Hypothalamus (tissue), 51 donors: ENCODE measurements around the gene CCDC51.
"Not testable (repeated sequence)": the region's sequence is repeated elsewhere in the genome, so short reads cannot be mapped to it uniquely, and the experiment has no call there.

Source experiments
- DNase-seq, 51 donors: peaks; one replicate each; lab custom pipeline; 2025; lab: John Stamatoyannopoulos, UW

The CCDC51 gene

DNA sequence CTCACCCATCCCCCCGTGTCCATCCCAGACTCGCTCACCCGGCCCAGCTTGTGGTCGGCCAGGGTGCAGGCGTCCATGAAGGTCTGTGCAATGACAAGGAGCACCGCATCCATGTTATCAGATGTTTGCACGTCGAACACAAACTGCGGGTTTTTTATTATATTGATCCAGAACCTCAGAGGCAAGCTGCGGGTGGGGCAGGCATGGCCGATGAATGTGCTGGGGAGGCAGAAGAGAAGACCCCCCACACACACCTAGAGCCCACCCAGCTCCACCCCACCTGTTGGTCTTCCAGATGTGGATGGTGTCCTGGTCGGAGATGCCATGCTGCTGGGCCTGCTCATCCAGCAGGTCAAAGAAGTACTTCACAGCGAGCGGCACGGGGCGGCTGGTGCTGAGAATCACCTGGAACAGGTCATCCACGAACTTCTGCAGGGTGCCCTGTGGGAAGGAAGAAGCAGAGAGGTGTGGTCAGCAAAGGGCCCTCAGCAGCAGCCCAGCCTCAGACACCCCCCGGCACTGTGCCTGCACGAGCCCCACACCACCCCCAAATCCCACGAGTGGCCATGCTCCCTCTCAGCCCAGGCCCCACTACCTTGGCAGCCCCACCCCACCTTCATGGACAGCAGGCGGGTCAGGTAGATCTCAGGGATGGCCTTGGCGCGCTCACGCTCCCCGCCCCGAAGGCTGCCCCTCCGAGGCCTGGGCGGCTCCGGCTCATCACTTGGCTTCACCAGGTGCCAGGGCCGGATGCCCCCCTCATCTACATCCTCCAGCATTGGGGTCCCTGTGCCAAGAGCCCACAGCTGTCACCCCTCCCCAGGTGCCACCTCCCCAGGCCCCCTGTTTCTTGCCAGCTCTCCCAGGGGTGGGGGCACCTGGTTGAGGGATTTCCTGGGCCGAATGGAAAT, 30.4 kb downstream of the CCDC51 start:
- DNase-seq, result no peak

DNA sequence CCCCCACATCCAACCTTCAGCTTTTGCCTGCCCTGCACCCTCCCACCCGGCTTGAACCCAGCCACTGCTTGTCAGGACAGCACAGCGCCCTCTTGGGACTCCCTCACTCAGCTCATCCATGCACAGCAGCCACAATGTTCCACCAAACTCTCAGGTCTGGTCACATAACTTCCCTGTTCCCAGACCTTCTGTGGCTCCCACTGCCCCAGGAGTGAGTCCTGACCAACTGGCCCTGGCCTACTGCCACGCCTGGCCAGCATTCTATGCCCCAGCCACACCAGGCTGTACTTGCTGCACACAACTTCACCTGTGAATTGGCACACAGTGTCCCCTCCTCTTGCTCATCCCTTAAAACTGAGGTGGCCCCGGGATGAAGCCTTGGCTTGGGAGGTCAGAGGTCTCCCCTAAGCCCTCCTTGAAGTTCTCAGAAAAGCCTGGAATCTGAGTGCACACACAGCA, 31.1 kb downstream of the CCDC51 start:
- no peak for DNase-seq

DNA sequence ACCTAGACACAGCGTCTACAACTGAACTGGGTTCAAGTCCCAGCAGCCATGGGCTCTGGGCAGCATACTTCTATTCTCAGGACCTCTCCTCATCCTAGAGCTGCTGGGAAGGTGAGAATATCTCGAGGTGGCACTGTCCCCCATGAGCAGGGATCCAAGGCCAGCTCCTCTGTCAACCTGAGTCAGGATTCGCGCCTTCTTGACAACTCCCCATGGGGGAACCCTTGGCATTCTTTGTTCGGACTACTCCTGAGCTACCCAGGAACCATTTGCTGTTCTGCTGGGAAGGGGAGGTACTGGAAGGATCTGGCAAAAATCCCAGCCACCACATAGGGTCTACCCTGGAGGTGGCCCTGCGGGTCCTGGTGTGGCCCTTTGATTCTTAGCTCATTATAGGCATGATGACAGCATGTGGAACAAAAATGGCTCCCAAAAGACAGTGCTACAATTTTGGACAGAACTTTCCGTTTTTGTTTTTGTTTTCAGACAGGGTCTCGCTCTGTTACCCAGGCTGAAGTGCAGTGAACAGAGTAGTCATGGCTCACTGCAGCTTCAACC, 32.3 kb downstream of the CCDC51 start:
- no peak for DNase-seq

DNA sequence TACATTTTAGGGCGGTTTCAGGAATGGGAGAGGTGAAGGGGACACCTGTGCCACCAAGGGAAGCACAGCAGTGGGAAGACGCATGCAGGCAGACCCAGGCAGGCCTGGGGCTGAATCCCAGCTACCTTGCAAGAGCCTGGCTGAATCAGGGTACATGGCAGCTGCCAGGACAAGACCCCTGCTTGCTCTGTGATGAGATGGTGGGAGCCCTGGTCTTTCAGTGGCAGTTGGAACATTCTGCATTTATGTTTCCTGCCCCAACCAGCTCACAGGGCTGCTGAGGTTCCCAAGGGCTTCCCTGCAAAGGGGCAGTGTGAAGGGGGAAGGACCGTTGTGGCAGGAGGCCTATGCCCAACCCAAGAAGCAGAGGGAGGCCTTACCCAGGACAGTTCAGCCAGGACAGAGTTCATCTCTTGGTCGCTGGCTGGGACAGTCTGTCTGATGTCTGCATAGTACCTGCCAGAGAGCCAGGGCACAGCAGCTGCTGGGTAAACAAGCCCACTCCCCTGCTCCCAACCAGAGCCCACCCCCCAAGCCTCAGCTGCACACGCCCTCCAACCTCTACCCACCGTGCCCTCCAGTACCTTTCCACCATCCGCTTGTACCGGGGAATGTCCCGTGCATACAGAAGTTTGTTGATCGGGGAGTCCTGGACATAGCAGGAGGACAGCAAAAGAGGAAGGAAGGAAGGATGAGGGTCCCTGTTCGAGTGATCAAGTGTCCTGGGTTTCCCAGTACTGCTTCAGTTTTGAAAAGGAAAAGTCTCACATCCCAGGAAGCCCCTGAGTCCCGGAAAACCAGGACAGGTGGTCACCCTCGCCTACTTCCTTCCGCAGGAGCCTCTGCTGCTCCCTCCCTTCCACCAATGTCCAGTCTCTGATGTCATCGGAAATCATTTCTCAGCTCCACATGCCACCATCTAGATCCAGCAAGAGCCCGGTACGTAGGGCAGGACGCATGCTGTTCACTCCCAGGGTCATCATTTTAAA, 33.2 kb downstream of the CCDC51 start:
- no peak for DNase-seq

DNA sequence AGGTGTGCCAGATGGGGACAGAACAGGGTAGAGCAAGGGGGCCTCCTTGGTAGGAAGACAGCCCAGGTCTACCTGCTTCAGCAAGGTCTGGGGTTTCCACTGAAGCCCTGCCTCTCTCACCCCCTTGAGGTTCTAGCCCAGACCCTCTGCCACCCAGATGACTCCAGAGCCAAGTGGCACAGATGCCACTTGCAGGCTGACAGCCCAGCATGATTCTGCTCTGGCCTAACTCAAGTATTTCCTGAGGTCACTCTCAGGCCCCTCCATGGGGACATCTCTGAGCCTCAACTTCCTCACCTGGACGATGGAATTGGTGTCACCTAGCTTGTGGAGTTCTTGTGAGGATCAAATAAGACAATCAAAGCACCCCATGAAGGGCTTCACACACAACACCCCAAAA, 33.9 kb downstream of the CCDC51 start:
- no peak for DNase-seq

DNA sequence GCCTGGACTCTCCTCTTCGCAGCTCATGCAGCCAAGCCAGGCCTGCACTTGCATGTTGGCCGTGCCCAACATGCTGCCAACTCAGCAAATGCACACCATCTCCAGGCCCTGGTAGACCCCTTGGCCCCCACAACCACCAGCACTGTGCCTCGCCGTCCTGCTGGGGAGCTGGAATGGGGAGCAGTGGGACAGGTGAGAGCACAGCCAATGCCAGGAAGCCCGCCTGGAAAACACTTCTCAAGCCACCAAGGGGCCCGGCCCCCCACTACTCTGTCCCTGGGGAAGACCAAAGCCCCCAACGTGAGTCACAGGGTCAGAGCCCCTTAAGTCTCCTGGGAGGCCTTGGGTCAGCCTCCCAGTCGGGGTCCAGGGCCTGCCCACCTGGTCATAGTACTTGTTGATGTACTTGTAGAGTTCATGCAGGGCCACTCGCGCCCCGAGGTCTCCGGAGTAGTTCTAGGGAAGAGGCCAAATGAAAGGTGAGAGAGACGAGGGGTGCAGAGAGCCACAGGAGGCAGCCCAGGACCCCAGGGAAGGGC, 34.5 kb downstream of the CCDC51 start:
- DNase-seq, result no peak

DNA sequence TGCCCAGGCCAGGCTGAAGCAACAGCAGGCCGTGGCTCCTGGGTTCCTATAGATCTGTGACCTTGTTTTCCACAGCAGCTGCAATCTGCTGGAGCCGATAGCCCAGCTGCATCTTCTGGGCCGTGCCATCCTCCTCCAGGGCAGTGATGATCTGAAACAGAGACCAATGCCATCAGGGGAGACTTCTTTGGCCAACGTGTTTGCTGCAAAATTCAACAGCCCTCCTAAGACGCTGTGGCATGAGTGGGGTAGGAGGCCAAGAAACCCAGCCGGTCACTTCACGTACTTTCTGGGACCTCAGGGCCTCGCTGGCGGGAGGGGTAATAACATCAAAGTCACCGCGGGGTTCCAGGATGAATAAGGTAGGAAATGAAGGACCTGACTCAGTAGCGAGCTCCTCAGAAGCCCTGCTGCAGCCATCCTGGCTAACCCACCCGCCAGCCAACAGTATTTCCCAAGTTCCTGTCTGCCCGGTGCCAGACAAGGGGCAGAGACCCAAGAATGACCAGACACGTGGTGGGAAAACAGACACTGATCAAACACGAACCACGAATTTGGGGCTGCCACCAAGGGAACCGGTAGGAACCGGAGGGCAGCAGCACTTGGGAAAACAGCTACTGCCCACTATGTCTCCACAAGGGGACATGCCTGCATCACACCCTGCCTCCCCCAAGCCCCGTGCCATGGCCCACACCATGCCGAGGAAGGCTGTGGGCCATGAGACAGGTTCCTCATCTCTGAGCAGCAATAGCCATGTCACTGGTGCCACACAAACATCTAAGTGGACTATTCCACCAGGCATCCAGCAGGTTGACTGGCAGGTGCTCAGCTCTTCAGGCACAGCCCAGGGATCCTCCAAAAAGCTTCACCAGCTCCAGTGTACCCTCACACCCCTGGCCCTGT, 35.2 kb downstream of the CCDC51 start:
- peak in 4 of 51 donors; percentile 10 to 58 (median 14) for DNase-seq

DNA sequence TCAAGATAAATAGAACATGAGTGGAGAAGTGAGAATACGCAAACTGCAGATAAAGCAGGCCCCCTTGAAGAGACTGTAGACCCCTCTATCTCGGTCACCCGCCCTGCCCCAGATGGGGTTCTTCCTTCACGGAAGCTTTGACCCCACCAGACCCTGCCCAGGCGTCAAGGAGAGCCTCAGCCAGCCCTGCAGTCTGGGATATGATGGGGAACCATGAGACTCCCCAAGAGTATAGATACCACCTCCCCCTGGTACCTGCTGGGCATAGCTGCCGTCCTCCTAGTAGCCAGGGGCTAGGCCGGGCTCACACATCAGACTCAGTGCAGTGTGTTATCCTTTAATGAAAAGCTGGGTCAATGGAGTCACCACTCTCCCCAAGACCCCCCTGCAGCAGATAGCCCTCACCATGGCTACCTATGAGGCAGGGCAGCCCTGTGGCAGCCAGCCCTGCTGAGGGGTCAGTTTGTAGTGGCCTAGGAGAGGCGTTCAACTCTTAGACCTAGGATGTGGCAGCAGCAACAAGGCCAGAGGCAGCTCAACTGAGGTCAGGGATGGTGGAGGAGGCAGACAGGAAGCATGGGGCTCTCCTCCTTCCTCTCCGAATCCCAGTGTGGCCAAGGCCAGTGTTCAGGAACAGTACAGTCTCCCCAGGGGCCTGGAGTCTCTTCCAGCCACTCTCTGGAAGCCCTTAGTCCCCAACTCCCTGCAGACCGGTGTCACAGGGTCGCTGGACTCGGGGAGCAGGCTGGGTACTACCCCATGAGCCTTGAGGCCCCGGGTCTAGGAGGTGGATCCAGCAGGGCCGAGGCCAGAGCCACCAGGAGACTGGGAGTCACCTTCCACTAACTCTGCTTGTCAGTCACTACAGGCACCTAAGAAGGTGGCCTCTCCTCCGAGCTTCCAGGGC, 36.1 kb downstream of the CCDC51 start:
- DNase-seq, result no peak

DNA sequence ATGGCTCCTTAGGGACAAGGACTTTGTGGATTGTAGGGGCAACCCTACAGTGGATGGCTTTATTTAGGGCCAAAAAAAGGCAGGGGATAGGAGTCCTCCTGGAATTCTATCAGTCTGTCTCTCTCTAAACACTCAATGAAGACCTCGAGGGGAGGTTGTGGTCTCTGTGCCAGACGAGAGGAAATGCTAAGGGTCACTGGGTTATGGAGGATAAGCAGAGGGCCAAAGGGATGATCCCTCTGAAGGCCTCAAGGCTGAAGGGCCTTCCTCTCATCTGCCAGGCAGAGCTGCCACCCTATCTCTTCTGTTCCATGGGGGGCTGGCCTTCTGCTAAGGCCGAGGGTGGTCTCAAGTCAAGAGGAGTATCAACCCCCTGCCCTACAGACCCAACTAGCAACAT, 37.0 kb downstream of the CCDC51 start:
- DNase-seq, result no peak

DNA sequence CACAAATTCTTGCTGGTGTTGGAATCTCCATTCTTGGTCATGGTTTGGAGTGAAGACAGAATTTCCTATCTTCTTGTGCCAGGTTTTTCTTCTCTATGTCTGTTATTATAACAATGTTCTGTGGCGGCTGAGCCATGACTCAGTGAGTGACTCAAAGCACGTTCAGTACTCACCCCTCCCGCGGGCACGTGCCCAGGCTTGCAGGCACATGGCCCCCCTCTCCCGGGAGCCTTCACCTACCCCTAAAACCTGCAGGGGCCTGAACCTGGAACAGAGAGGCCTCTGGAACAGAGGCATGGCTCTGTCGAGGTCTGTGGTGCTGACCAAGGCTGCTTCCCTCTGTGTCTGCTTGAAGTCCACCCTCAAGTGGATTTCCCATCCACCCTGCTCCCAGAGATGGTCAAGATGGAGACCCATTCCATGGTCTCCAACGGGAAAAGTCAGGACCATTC, 37.6 kb downstream of the CCDC51 start:
- DNase-seq, result peak in 9 of 51 donors; percentile 6 to 59 (median 17)

DNA sequence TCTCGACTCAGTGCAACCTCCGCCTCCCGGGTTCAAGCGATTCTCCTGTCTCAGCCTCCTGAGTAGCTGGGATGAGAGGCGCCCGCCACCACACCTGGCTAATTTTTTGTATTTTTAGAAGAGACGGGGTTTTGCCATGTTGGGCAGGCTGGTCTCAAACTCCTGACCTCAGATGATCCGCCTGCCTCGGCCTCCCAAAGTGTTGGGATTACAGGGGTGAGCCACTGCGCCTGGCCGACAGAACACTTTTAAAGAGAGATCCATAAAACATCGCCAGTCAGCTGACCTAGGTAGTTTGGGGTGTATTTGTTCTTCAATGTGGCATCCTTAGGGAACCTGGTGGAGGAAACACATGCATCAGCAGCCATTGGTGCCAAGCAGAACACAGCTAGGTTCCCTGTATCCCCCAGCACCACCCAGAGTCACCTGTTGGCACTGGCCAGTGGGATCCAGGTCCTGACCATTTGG, 38.5 kb downstream of the CCDC51 start:
- DNase-seq, result not testable (repeated sequence)

DNA sequence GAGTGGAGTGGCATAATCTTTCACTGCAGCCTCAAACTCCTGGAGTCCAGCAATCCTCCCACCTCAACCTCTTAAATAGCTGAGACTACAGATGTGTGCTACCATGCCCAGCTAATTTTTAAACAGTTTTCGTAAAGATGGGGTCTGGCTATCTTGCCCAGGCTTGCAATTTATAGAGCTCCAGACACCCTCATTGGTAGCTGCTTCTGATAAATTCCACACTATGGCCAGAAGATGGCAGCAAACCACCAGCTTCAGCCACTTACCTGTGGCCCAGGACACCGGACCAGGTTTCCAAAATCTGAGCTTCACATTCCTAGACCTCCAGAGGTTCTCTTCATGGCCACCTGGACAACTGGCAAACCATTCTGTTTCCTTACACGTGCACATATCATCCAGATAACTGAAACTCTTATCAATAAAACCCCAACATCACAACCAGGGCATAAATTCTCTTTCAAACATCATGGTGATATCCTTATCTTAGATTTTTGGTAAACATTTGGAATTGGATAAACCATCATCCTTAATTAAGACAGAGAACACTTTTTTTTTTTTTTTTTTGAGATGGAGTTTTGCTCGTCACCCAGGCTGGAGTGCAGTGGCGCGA, 39.0 kb downstream of the CCDC51 start:
- DNase-seq, result peak in 23 of 51 donors; percentile 4 to 65 (median 30)

DNA sequence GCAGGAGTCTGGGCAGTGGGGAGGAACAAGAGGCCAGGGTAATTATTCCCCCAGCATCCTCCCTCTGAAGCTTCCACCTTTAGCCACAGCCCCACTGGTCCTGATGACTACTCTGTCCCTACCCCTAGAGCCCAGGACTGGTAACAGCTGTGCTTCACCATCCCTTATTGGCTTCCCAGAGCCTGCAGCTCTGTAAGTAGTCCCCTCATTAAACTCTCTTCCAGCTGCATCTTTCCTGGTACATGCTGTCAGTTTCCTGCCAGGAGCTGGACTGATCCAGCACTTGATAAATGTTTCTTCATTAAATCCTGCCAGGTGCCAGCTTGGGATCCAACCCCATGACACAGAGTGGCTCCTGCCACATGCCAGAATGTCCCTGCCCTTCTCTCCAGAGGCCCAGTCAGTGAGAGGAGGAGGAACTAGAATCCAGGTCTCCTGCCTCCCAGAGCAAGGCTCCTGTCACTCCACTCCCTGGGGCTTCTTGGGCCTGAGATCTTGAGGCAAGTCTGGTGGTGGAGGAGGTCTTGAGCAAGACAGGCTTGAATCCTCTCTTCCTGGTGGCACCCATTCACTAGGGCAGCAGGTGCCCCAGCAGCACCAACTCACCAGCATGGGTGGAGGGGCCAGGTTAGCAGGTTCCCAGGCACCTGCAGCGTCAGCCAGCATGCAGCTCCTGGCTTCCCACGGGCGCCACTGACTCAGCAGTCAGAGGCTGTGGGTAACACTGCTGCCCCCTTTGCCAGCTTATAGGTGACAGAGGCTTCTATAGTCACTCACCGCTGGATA, 40.3 kb downstream of the CCDC51 start:
- peak in 2 of 51 donors; percentile 7 for DNase-seq

DNA sequence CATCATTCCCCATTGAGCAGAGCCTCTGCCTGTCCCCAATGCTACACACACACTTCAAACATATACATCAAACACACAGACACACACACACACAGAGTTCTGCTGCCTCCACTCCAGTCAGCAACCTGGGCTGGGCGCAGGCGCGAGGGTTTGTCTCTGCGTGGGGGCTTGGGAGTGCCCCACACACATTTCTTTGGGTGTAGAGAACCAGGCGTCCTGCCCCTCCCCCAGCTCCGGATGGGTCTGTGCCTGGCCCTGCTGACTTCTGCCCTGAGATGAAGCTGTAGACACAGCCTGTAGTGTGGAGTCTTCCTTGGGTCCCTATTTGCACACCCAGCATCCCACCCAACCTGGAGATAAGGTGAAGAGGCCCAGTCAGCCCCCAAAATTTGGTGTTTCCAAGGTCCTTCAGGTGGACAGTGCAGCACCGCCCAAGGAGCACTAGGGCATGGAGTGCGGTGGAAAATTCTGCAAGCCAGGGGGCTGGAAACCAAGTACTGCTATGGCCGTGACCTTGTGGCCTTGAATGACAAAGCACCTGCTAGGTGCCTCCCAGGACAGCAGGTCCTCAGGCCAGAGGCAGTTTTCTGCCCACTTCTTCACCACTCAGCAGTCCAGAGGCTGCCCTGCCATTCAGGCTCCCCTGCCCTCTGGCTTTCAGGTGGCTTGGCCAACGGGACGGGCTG, 41.1 kb downstream of the CCDC51 start:
- no peak for DNase-seq

DNA sequence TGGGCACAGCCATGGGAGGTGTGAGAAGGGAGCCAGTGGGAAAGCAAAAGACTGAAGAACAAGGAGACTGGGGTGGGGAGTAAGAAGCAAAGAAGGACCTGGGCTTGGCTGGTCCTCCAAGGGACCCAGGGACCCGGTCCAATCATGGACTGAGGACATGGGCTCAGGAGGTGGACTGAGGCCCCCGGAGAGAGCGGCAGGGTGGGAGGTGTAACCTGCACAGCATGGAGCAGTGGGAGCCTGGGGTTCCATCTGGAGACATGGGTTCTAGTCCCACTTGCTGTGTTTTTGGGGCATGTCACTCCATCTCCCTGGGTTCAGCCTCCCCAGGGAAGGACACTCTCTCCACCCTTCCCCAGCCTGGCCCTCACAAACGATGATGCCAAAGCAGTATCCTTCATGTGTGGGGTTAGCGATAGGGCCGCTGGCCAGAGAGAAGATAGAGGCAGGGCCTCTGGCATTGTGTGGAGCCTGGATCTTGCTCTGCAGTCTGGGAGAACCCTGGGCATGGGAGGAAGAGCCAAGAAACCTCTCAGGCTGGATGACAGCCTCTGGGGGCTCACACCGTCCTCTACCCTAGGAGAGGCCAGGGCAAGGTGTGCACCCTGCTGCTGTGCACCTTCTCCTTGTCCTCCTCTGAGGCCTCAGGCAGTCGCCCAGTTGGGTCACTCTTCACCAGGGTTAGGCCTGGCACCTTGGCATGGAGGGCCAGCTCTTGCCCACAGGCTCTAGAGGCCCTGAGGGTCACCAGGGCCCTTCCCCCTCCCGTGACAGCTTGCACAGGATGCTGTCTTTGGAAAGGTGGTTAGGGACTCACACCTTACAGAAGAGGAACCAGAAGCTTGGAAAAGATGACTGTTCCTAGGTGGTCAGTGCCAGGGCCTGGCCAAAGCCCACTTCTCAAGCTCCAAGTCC, 41.9 kb downstream of the CCDC51 start:
- DNase-seq, result no peak
